GM12864 (cell line): ENCODE results near the gene LMO1.

Experiments used
- DNase-seq: peaks from one replicate; pipeline ENCODE4 v3.0.0-alpha.2; 2011; ENCODE audit warnings: low read depth
- H3K4me3 ChIP-seq: 2 replicates; pipeline ENCODE4 v1.5.1; 2011; ENCODE audit warnings: mild to moderate bottlenecking, low read depth, low read length, control low read depth
- TF ChIP-seq, protein P1 (sequence below): IDR thresholded peaks from 2 replicates; pipeline ENCODE4 v1.5.1; 2011; ENCODE audit warnings: low read depth, mild to moderate bottlenecking, moderate library complexity, low read length, control low read depth, inconsistent platforms; ENCODE audit errors: missing control alignments

LMO1 gene

DNA sequence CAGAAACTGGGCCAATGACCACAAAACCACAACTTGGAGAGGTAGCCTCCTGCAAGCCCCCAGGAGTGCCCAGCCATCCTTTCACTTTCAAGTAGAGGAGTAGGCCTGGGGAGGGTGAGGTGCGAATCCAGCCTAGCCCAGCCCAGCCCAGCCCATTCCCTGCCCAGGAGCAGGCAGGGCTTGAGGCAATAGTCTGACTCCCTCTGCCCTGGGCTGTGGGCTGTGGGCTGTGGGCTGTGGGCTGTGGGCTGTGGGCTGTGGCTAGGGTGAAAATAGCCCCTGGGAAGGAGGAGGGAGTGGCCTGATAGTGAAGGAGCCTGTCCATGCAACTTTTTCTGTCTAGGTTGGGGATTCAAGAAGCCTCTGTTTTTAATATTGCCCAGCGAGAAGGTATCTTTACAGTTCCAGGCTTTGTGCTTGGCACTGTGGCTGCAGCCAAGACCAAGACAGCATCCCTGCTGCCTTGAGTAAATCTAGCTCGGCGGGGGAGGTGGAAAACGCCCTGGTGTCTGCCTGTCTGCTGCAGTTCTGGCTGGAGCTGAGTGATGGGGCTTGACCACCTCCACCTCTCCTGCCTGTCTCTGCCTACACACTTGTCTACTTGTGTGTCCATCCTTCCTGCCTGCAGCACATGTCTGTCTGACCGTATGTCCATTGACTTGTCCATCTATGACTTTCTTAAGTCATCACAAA is 40.7 kb downstream of the LMO1 start:
- TF ChIP-seq, protein P1, sequence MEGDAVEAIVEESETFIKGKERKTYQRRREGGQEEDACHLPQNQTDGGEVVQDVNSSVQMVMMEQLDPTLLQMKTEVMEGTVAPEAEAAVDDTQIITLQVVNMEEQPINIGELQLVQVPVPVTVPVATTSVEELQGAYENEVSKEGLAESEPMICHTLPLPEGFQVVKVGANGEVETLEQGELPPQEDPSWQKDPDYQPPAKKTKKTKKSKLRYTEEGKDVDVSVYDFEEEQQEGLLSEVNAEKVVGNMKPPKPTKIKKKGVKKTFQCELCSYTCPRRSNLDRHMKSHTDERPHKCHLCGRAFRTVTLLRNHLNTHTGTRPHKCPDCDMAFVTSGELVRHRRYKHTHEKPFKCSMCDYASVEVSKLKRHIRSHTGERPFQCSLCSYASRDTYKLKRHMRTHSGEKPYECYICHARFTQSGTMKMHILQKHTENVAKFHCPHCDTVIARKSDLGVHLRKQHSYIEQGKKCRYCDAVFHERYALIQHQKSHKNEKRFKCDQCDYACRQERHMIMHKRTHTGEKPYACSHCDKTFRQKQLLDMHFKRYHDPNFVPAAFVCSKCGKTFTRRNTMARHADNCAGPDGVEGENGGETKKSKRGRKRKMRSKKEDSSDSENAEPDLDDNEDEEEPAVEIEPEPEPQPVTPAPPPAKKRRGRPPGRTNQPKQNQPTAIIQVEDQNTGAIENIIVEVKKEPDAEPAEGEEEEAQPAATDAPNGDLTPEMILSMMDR = no peak
- no peak for DNase-seq
- no peak overlapping the region for H3K4me3 ChIP-seq

GRCh38 chr11:8221917-8222495 is 41.7 kb downstream of the LMO1 start:
- TF ChIP-seq, protein P1 = no peak
- no peak for DNase-seq

DNA sequence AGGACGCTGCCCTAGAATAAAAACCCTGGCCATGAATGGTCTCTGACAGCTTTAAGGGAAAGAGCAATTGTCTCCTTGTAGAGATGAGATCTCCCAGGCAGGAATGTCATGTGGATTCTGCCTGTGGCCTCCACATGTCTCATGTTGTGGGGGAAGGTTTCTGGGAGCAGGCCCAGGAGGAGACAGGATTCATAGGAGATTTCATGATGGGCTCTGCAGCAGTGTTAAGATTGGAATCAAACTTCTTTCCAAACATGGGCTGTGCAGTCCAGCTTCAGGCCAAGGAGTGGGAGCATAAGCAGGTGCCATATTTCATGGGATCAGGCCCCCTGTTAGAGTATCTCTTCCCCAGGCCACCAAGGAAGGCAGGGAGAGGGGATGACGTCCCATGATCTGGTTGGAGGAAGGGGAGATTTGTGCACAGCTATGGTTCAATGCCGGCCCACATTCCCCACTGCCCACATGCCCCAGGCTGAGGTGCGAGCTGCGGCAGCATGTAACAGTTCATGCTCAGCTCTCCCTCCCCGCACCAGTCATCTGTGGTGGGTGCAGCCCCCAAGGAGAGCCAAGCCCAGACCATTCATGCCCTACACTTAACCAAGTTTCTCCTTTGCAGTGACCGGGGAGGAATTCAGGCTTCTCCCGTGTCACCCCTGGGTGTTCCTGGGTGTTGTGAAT is 42.5 kb downstream of the LMO1 start:
- no peak overlapping the region for H3K4me3 ChIP-seq
- TF ChIP-seq, protein P1 = no peak
- DNase-seq = no peak

More at GRCh38 chr11:8221917-8222495, 41.7 kb downstream of the LMO1 start:
- no peak overlapping the region for H3K4me3 ChIP-seq

- no peak overlapping the region for H3K4me3 ChIP-seq
- TF ChIP-seq, protein P1 = no peak
Measured at GRCh38 chr11:8220261-8221045, 43.2 kb downstream of the LMO1 start.

DNA sequence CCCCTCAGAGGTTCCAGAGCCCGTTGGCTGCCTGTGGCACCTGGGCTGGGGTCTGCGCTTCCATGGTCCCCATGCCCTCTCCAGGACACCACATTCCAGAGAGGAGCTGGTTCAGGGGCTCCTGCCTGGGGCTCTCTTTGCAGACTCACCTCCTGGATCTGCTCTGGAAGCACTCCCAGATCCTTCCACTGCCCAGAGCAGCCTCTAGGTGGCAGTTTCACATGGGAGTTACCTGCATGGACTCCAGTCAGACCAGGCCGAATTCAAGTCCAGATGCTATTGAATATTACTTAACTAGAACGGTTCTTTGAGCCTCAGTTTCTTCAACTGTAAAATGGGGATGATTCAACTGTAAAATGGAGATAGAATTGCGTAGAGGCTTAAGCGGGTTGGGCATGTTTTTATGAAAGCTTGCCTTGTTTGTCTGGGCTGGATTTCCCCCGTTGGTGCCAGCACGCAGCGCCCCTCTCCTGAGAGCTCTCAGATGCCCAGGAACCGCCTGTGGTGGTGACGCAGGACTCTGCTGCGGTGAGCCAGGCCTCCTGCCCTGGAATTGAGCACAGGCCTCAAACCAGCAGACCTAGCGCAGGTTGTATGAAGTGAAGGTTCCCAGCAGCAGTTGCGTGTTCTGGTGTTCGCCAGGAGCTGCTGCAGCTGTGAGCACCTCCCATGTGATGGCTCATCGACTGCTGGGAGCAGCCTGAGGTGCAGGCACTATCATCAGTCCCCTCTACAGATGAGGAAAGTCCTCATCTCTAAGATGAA is 44.2 kb downstream of the LMO1 start:
- TF ChIP-seq, protein P1 = peak; percentile 80
- no peak overlapping the region for H3K4me3 ChIP-seq
- DNase-seq = peak; percentile 10

More at GRCh38 chr11:8220261-8221045, 43.2 kb downstream of the LMO1 start:
- DNase-seq = no peak

DNA sequence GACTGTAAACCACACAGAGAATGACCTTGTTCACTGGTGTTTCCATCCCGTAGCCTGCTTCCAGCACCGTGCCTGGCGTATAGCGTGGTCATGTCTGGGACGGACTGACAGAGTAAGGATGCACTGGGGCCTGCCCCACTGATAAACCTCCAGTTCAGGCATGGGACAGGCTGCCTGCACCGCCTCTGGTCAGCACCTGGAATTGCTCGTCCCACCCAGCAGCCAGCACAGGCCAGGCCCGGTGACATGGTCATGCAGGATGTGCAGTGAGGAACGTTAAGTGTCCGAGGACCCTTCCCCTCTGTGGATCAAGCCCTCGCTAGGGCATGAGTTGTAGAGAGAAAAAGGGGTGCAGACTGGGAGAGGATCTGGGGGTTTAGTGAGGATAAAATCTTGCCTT is 44.8 kb downstream of the LMO1 start:
- DNase-seq = no peak
- TF ChIP-seq, protein P1 = no peak
- H3K4me3 ChIP-seq = no peak overlapping the region
